HG03108 (cell line): Measurements from ENCODE around the gene E4F1.
"Not testable (repeated sequence)": the region's sequence is repeated elsewhere in the genome, so short reads cannot be mapped to it uniquely, and the experiment has no call there.

ENCODE experiments used
- ATAC-seq: cut with Tn5 transposase; IDR thresholded peaks from one replicate; pipeline ENCODE4 v1.9.1; 2021; ENCODE audit warnings: moderate library complexity; ENCODE audit not compliant: unreplicated experiment

E4F1 gene

GRCh38 chr16:2229091-2229490, 5.7 kb downstream of the E4F1 start:
- no peak for ATAC-seq

- ATAC-seq, result no peak
These were observed 6.3 kb downstream of the E4F1 start for GRCh38 chr16:2229632-2230250.

GRCh38 chr16:2230376-2230775, 7.0 kb downstream of the E4F1 start:
- no peak for ATAC-seq

GRCh38 chr16:2231016-2231931, 7.9 kb downstream of the E4F1 start:
- ATAC-seq, result no peak

GRCh38 chr16:2232094-2232990, 9.0 kb downstream of the E4F1 start:
- no peak for ATAC-seq

- no peak for ATAC-seq
These were observed 9.8 kb downstream of the E4F1 start for GRCh38 chr16:2233046-2233775.

- no peak for ATAC-seq
These were observed 10.8 kb downstream of the E4F1 start for GRCh38 chr16:2233872-2234812.

- no peak for ATAC-seq
These were observed 11.4 kb downstream of the E4F1 start for GRCh38 chr16:2234813-2235170.

GRCh38 chr16:2235234-2235651, 11.9 kb downstream of the E4F1 start:
- ATAC-seq, result no peak

- ATAC-seq, result no peak
These were observed 12.4 kb downstream of the E4F1 start for GRCh38 chr16:2235695-2236336.

GRCh38 chr16:2236337-2237101, 13.1 kb downstream of the E4F1 start, which contains the start of gene DNASE1L2:
DNASE1L2 (plus strand) TSS chr16:2236444; CDS start chr16:2236817, 373 bp downstream.
- no peak for ATAC-seq

- ATAC-seq, result no peak
These were observed 13.7 kb downstream of the E4F1 start for GRCh38 chr16:2237102-2237482.

GRCh38 chr16:2237493-2238149, 14.2 kb downstream of the E4F1 start:
- no peak for ATAC-seq

- ATAC-seq, result no peak
These were observed 14.9 kb downstream of the E4F1 start for GRCh38 chr16:2238150-2238837.

GRCh38 chr16:2238838-2239675, 15.7 kb downstream of the E4F1 start:
- ATAC-seq, result no peak

- not testable (repeated sequence) for ATAC-seq
These were observed 16.9 kb downstream of the E4F1 start for GRCh38 chr16:2240331-2240730.
